Measurements from ENCODE around the gene FAM90A1.
"Not testable (repeated sequence)": the region's sequence is repeated elsewhere in the genome, so short reads cannot be mapped to it uniquely, and the experiment has no call there.

The FAM90A1 gene, protein sequence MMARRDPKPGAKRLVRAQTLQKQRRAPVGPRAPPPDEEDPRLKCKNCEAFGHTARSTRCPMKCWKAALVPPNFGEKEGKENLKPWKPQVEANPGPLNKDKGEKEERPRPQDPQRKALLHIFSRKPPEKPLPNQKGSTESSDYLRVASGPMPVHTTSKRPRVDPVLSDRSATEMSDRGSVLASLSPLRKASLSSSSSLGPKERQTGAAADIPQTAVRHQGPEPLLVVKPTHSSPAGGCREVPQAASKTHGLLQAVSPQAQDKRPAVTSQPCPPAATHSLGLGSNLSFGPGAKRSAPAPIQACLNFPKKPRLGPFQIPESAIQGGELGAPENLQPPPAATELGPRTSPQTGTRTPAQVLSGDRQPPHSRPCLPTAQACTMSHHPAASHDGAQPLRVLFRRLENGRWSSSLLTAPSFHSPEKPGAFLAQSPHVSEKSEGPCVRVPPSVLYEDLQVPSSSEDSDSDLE

DNA sequence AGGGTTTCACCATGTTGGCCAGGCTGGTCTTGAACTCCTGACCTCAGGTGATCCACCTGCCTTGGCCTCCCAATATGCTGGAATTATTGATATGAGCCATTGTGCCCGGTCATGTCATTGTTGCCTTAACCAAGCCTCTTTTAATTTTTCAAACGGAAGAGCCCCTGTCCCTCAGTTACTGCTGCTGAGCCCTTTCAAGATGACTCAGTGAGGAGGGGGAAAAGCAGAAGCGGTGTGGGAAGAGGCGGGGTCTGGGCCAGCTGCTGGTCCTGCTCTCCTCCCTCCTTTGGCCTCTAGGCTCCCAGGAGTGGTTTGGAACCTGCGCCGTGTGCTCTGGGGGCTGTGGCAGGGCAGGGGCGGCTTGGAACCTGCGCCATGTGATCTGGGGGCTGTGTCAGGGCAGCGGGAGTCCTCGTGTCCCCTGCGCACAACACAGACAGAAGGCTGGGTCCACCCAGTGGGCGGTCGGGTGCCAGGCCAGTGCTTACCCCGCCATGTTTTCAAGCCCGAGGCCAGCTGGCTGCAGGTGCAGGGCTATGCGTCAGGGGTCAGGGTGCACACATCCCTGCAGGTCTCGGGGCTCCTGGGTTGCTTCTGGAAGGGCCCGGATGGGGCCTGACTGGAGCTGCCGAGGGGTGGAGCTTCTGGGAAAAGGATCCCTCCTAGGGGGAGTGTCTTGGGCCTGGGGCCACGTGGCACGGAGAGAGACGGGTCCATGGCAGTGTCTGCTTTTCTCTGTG lies at the start of gene FAM90A1:
TSS of gene FAM90A1 (minus strand) at position 627 of the 740 bp plus-strand sequence. CDS start 2,786 bp downstream, outside the sequence.
- peak; percentile 4 for DNase-seq

DNA sequence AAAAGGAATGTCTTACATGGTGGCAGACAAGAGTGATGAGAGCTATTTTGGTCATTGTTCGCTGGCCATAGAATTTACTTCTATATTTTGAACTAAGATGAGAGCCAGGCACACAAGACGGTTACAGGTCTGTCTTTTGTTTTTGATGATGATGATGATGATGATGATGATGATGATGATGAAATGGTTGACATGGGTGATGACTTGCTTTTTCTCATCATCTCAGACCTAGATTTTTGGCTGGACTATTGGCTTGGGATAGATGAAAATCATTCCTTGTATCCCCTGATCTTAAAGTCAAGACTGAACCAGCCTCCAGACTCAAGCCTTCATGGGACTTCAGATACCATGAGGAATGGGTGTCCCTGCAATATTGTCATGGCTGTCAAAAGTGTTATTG lies 49.0 kb upstream of the FAM90A1 start:
- not testable (repeated sequence) for DNase-seq

DNA sequence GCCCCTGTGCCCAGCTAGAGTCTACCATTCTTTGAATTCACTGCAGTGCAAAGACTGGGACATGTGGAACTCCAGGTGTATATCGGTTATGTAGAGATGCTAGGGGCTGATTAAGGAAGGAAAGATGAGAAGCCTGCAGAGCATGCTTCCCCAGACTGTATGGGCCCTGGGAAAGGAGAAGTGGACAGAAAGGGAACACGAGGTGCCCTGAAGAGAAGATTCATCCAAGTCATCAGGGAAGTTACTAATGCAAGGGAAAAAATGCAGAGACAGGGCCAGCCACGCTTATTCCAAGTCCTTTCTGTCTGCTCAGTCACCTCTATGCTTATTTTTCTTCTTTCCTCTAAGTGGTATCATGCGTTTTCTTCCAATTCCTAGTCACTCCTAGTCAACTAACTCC lies 39.3 kb upstream of the FAM90A1 start:
- not testable (repeated sequence) for DNase-seq

DNA sequence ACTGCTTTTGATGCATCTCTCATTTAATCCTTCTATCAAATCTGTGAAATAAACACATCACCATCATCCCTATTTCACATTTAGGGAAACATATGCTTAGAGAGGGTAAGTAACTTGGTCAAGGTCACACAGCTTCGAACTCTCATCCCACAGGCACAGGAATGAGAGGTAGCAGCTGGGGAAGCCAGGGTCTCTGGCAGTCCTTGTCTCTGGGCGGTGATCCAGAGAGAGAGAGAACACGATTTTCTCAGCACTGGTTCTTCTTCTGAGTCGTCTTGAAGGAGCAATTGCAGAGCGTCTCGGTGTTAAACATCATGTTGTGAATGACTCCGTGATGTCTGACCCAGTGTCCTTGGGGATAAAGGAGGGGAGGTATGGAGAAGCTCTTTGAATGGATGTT lies 36.8 kb upstream of the FAM90A1 start:
- DNase-seq: not testable (repeated sequence)

DNA sequence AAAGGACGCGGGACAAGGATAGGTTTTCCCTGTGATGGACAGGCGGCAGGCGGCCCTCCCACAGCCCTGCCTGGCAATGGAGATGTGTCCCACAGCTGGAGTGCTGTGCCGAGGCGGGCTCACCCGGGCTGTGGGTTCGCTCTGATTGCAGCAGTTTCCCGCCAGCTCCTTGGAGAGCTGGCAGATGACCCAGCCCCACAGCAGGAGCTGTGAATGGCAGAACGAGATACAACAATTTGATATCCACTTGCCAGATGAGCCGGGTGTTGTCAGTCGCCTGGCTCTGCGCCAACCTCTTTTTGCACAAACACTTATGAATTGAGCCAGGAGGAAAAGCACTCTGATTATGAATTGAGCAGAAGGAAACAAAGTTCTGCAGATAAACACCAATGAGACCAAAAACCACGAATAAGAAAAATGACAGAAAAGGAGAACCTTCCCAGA lies 33.7 kb upstream of the FAM90A1 start:
- DNase-seq: not testable (repeated sequence)

DNA sequence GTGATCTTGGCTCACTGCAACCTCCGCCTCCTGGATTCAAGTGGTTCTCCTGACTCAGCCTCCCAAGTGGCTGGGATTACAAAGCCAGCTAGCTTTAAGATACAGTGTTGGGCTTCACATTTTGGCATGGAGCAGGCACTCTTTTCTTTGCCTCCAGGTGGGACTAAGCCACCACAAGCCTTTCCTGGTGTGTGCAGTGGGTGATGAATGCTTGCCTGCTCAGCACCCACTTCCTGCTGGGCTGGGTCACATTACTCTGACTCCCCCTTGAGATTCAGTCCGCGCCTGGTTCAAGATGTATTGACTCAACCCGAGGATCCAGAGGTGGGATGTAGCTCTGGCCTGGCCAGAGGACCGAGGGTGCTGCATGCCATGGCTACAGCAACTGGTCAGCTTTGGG lies 28.9 kb upstream of the FAM90A1 start:
- DNase-seq: not testable (repeated sequence)

DNA sequence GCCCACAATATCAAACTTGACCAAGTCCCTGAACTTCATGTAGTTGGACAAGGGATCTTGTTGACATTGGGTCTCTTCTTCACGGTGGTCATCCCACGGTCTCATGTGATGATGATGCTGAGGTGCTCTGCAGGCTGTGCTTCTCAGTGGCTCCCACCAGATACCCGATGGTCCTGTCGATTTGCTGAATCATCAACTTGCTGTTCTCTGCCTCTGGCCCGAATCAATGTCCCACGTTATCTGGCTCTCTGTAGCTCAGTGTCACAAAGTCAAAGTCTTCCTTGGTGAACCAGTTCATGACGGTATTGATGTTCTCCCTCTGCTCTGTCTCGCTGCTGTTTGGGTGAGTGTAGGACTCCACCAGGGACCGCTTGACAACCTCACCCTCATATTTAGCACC lies 27.3 kb upstream of the FAM90A1 start:
- not testable (repeated sequence) for DNase-seq

DNA sequence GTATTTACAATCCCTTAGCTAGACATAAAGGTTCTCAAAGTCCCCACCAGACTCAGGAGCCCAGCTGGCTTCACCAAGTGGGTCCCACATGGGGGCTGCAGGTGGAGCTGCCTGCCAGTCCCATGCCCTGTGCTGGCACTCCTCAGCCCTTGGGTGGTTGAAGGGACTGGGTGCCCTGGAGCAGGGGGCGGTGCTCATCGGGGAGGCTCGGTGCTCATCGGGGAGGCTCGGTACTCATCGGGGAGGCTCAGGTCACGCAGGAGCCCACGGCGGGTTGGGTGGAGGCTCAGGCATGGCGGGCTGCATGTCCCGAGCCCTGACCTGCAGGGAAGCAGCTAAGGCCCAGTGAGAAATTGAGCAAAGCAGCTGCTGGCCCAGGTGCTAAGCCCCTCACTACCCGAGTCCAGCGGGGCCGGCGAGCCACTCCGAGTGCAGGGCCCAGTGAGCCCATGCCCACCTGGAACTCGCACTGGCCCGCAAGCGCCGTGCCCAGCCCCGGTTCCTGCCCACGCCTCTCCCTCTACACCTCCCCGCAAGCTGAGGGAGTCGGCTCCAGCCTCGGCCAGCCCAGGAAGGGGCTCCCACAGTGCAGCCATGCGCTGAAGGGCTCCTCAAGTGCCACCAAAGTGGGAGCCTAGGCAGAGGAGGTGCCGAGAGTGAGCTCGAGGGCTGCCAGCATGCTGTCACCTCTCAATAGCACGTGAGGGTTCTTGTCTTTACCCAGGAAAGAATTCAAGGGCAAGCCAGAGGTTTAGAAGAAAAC lies 24.8 kb upstream of the FAM90A1 start:
- DNase-seq: not testable (repeated sequence)

DNA sequence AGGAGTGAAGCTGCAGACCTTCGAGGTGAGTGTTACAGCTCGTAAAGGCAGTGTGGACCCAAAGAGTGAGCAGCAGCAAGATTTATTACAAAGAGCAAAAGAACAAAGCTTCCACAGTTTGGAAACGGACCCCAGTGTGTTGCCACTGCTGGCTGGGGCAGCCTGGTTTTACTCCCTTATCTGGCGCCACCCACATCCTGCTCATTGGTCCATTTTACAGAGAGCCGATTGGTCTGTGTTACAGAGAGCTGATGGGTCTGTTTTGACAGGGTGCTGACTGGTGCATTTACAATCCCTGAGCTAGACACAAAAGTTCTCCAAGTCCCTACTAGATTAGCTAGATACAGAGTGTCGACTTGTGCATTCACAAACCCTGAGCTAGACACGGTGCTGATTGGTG lies 24.2 kb upstream of the FAM90A1 start:
- DNase-seq: not testable (repeated sequence)

DNA sequence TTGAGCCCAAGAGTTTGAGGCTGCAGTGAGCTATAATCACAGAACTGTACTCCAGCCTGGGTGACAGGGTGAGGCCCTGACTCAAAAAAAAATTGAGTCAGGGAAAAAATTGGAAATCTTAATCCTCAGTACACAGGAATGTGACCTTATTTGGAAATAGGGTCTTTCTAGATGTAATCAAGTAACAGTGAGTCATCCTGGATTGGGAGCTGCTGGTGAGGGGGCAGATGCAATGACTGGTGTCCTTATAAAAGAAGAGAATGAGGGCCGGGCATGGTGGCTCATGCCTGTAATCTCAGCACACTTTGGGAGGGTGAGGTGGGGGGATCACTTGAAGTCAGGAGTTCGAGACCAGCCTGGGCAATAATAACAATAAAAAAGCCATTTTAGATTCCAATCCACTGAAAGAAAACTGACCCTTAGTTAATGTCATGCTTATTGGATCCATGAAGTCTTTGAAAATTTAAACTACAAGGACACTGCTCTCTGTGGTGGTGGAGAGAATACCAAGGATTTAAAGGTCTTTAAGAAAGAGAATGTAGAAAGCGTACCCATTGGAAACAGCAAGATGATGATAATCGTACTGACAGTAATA lies 19.6 kb upstream of the FAM90A1 start:
- DNase-seq: not testable (repeated sequence)

DNA sequence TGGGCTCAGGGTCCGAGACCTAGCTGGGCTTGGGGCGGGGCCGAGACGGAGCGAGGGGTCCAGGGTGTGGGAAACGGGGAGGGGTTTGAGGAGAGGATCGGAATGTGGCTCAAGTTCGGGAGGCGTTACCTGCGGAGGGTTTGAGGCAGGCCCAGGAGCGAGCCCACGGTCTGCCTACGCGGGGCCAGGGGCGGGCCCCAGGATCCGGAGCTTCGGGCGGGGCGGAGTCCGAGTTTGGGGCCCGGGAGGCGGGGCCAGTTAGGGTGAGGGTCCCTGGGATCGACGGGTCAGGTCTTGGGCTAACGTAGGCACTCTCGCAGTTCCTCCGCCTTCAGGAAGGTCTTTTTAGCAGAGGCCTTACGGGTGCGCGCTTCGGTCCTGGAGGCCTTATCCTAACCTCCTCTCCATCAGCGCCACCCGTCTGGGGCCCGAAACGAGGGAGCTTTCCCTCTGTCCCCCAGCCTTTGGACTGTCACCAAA lies 16.3 kb upstream of the FAM90A1 start:
- not testable (repeated sequence) for DNase-seq

DNA sequence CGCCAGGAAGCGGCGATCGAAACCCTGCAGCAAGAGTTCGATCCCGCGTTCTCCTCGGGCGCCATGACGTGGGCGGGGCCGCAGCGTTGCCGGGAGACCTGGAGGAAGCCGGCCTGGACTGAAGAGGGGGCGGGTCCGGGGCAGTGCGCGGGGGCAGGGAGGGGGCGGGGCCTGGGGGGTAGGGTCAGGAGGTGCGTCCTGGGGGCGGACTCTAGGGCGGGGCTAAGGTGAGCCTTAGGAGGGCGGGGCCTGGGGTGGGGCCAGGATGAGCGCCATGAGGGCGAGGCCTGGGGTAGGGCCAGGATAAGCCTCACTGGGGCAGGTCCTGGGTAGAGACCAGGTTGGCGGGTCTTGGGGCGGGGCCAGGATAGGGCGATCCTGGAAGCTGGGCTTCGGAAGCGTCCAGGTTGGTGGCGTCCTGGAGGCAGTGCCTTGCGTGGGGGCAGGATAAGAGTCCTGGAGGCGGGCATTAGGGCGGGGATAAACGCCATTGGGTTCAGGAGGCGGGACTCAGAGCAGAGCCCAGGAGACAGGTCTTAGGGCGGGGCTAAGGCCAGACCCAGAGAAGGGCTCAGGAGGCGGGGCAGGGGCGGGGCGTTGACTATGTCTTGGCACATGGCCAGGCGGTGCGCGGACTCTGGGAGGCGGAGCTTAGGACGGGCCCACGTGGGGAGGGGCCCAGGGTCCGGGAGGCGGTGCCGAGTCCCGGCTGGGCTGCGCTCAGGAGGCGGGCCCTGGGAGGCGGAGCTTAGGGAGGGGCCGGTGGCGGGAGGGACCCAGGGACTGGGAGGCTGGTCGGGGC lies 15.7 kb upstream of the FAM90A1 start:
- peak; percentile 90 for DNase-seq

DNA sequence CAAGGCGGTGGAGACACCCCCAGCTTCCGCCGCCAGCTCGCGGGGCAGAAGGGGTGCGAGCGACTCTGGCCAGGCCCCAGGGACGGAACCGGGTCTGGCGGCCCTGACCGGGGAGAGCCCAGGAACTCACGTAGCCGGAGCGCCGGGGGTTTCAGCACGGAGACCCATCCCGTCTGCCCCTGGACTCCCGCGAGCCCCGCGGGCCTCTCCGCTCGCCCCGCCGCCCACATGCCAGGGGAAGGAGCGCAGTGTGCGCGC lies 15.1 kb upstream of the FAM90A1 start:
- DNase-seq: not testable (repeated sequence)

DNA sequence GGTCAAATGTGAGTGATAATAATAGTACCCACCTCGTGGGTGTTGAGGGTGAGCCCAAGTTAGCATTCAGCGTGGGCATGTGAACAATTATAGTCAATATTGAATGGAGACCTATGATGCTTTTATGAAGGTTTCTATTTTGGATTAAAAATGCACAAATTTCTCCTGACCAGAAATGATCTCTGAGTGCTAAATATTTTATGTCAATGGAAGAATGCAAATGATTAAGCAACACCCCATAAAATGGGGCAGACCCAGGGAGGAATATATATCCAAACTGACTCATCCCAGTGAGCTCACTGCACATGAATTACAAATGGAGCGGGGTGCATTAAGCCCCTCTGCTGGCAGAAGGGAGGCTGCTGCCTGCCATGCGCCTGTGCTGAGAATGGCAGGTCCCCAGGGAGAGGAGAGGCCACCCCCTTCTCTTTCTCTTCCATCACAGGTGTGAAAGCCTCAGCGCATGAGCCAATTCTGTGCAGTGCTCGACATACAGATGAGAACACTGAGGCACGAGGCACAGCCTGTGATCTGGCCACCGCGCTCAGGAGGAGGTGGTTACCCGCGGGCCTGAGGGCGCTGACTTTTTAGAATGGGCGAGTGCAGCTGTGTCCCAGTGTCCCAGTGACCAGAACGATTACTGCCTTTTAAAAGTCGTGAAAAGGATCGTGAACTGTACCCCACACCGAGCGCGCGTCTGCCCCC lies 14.7 kb upstream of the FAM90A1 start:
- DNase-seq: not testable (repeated sequence)

DNA sequence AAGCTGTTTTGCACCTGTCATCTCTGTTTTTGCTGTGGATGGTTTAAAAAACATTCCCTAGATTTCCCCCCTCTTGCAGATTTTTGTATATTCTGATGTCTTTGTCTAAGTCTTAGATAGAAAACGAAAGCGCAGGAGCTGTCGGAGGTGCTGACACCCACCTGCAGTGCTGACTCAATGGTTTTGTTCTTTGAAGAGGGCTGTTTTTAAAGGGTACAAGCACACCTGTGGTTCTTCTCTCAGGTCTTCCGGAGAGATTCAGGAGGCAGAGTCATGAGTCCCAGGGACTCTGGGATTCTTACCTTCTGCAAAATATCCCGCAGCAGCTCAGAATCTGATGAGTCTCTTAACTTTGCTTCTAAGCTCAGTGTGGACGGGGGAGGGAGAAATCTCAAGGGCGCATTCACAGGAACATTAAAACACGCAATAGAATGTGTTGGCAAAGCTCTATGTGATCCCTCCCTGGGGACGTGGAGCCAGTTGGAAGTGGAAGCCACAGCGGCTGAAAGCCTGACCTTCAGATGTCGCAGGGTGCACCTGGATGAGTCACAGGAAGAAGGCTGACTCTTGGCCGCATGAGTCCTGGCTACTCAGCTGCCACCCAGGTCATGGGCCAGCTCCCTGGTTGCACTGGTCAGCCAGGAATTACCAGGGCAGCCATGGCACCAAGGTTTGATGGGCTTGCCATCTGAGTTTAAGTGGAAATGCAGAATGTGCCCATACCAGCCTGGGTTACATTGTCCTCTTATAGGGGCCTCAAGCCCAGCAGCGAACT lies 13.1 kb upstream of the FAM90A1 start:
- not testable (repeated sequence) for DNase-seq

DNA sequence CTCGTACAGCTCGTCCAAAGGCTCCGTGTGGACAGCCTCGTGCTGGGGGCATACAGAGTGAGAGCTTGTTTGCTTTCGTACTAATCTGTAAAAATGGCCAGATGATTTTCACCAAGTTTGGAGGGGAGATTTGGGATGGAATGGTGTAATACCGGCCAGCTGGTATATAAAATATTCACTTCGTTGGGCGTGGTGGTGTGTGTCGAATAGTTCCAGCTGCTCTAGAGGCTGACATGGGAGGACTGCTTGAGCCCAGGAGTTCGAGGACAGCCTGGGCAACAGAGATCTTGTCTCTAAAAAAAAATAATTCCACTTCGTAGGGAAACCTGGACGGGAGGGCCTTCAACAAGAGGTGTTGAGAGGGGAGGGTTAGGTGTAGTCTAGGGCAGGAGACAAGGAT lies 9.6 kb upstream of the FAM90A1 start:
- not testable (repeated sequence) for DNase-seq

DNA sequence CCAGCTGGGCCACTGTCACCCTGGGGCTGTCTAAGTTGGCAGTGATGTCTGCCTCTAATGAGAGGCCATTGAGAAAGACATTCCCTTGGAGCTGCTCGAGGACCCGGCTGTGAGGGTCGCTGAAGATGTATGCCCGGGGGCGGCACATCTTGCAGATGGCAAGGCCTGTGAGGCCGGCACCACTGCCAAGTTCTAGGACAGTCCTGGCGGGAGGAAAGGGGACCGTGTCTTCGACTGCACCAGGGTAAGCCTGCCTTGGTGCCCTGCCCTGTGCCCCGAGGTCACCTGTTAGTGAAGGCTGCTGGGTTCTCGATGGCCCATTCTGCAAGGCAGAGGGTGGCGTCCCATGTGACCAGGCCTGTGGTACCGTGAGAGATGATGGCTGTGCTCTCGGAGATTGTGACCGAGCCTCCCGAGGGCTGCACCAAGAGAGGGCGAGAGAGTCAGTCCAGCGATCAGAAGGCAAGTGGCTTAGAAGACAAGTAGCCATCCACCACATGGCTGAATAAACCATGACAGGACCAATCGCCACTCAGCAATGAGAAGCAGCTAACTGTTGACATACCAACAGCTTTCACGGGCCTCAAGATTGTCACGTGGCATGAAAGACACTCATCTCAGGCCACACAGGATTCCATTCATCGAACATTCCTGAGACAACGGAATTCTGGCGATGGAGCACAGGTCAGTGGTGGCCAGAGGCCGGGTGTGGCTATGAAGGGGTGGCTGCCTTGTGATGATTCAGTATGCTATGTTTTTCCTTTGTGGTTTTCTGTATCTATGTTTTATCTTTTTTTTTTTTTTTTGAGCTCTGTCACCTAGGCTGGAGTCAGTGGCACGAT lies 8.1 kb upstream of the FAM90A1 start:
- not testable (repeated sequence) for DNase-seq

DNA sequence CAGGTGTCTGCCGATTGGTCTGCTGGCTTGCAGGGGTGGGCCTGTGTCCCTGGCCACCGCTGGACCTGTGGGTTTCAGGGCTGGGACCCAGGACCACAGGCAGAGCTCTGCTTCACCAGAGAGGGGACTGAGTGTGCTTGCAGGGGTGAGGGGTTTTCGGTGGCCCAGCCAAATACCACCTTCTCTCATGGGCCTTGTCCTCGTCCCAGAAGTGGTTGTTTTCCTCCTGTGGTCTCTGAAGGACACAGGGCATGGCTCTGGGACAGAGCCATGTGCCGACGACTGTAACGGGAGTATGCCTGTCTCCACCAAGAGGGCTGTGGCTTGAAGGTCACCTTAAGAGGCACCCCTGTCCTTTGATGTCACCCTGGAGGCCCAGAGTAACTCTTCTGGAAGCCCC lies 7.3 kb upstream of the FAM90A1 start:
- not testable (repeated sequence) for DNase-seq

DNA sequence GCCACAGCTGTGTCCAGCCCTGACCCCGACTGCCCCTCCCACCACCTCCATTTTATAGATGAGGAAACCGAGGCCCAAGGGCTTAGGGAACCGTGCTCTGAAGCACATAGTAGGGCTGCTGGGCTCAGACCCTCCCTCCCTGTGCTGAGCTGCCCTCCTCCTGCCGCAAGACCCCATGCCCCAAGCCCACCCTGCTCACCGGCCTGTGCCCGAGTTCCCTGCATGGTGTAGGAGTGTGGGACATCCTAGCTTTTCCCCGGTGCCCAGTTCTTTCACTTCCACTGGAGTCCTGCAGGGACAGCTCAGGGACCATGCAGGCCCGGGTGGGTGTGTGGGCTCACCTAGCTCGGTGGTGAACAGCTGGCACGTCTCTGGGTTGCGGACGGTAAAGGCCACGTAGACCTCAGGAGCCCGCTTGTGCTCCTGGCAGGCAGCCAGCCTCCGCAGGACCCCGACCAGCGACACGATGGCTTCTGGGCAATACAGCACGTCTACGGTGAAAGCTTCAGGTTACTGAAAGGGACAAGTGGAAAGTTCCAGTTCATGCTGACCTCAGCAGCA lies 6.6 kb upstream of the FAM90A1 start:
- DNase-seq: not testable (repeated sequence)
